G401.6 (cell line): ENCODE measurements around the gene MTFMT.
"Not testable (repeated sequence)": the region's sequence is repeated elsewhere in the genome, so short reads cannot be mapped to it uniquely, and the experiment has no call there.

Experiments
- FAIRE-seq: peaks from 2 replicates; lab custom pipeline; 2012; peaks lifted over from hg19 to GRCh38; lab: Jason Lieb, UNC

Gene MTFMT

DNA sequence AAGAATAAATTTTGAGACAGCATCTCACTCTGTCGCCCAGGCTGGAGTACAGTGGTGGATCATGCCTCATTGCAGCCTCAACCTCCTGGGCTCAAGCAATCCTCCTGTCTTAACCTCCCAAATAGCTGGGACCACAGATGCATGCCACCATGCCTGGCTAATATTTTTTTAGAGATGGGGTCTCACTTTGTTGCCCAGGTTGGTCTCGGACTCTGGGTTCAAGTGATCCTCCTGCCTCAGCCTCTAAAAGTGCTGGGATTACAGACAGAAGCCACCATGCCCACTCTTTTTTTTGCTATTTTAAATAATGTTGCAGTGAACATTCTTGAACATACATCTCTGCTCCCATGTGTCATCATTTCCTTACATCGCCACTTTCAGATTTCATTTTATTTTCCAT is 9.0 kb upstream of the MTFMT start:
- FAIRE-seq: no peak

DNA sequence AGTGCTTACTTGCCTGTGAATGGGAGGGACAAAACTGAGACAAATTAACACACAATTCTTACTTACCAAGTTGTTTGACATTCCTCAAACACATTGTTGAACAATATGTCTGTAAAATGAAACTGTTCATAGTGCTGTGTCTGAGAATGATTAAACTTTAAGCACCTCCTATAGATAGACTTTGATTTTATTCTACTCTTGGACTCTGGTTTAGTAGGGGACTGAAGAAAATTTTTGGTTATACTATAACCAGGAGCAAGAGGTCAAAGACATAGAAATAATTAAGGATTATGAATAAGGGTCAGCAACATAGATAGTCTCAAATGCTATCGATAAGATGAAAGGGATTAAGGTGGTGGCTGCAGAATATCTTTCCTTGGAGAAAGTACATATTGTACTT is 7.9 kb upstream of the MTFMT start:
- FAIRE-seq: no peak

DNA sequence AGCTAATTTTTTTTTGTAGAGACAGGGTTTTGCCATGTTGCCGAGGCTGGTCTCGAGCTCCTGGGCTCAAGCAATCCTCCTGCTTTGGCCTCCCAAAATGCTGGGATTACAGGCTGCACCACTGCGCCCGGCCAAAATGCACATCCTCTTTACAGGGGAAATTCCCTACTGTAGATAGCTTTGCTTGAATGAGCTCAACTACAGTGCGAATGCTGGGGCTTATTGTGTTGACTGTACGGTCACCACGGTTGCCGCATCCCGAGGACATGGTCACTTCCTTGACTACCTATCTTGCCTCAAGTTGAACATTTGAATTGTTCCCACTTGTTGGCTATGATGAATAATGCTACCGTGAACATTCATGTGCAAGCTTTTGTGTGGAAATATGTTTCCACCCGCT is 5.3 kb upstream of the MTFMT start:
- no peak for FAIRE-seq

DNA sequence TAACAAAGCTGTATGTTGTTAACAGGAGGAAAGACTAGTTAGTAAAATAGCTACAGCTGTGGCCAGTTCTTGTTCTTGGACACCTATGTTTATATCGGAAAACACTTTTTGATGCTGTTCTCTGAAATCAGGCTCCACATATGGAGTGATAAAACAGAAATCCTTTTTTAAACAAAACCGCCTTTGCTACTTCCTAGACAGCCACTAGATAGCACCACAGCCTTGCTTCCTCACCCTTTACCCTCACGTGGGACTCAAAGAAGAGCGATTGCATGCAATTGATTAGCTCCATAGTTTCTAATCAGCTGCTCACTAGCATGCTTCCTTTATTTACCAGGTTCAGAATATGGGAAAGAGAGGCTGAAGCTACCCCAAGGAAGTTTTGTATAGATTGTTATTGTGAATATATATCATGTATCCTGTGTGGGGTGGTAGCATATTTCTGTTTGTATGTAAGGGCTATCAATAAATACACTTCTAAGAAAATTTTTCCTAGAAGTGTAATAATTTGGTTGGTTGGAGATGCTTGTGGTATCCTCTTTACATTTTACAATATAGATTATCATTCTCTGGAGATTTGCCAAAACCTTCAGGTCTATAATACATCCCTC is 4.3 kb upstream of the MTFMT start:
- peak; percentile 27 for FAIRE-seq

DNA sequence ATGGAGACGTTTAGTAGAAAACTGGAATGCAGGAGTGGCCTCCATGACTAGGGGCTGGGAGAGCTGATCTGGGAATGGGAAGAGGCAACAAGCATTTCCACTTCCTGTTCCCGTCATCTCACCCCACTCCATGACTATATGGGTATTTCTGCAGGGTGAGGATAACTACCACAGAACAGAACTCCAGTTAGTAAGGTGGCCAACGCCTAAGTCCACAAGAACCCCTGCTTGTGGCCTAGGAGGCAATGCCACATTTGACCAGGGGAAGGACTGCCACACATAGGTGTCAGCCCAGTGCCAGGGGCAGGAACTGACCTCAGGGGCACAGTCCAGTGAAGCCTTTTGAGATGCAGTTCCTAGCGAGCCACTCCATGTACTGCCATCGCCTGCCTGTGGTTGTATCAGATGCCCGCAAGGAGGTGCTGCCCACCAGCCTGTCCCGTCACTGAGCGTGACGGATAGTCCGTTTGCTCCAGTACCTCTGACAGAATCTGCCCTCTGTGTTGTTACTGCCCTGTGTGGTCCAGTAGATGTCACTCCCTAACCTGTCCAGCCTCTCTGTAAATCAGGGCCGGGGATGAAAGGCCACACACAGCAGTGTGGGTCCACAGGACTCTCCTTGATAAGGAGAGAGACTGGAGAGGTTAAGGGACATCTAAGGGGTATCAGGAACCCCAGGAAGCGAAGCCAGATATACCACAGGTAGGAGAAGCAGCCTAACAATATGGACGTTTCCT is 3.5 kb upstream of the MTFMT start:
- FAIRE-seq: no peak

DNA sequence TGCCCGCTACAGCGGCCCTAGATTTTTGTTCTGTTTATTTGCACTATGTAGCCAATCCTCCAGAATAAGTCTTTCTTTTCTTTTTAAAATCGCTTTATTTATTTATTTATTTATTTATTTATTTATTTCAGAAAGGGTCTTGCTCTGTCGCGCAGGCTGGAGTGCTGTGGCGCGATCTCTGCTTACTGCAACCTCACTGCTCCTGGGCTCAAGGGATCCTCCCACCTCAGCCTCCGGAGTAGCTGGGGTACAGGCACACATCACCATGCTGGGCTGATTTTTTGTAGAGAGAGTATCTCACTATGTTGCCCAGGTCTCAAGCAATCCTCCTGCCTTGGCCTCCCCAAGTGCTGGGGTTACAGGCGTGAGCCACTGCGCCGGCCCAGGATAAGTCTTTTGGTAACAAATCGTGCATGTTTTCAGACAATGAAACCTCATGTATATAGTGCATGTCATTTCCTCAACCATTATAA is 333 bp upstream of the MTFMT start:
- FAIRE-seq: no peak

DNA sequence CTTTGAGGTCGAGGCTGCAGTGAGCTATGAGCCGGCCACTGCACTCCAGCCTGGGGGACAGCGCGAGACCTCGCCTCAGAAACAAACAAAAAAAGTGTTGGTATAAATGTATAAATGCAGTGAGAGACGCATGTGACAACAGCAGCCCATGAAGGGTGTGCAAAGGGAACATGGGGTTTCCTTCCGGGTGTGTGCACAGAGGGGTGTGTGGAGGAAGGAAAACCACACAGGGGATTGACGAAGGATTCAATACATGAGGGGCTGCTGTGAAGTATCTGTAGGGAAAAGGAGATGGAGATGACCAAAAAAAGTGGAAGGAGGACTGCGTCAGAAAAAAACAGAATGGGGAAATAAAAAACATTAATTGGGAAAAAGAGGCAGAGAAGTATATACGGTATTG is 1.1 kb downstream of the MTFMT start:
- FAIRE-seq: no peak

DNA sequence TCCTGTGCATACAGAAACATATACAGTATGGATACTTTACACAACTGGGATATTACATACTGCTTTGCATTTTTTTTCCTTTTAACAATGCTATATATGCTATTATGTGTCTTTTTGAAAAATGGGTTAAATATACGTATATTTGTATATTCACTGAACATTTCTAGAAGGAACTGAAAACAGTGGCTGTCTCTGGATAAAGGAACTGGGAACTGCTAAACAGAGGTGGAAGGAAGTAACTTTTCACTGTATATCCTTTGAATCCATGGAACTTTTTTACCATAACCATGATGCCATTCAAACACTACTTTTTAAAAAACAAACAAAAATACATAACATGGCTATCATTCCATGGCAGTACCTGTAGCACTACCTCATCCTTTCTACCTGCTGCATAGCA is 1.8 kb downstream of the MTFMT start:
- FAIRE-seq: no peak

DNA sequence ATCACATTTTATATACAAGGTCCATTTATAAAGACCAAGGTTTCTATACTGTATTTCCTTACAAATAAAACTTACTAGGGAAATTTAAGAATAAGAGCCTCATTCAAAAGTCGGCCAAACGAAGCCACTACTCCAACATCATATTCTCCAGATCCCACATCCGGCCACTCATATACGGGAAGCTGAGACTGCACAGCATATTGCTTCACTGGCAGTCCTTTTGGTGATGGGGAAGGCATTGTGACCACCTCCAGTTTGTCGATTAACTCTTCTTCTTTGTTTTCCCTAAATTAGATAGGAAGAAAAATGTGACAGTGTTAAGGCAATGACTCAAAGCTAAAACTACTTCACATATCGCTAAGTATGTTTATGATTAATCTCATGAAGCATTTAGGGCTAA is 2.7 kb downstream of the MTFMT start:
- no peak for FAIRE-seq

DNA sequence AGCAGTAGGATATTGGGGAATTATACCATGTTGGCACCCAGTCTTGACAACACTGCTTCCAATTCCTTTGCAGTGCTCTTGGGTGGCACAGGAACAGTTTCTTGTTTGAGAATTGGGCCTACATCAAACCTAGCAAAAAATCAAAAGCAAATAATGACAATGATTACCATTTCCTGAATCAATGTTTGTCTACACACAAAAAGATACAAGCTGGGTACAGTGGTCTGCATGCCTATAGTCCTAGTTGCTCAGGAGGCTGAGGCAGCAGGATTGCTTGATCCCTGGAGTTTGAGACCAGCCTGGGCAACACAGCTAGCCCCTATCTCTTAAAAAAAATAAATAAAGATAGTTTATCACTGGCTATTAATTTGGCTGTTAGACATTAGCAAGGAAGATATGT is 8.0 kb downstream of the MTFMT start:
- FAIRE-seq: no peak

DNA sequence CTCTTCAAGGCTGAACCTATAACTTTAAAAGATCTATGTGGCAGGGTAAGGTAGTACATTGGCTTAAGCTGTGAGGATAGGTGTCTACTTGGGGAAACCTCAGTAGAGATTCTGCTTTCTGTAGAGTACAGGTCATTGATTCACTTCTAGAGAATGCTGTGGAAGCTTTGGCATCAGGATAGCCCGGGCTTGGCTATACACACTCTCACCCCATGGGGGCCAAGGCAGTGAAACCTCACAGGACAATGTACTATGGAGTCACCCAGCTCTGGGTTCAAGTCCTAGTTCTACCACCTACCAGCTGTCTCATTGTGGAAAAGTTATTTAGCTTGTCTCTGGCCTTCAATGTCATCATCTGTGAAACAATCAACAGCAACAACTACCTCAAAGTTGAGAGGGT is 9.0 kb downstream of the MTFMT start:
- peak; percentile 36 for FAIRE-seq

DNA sequence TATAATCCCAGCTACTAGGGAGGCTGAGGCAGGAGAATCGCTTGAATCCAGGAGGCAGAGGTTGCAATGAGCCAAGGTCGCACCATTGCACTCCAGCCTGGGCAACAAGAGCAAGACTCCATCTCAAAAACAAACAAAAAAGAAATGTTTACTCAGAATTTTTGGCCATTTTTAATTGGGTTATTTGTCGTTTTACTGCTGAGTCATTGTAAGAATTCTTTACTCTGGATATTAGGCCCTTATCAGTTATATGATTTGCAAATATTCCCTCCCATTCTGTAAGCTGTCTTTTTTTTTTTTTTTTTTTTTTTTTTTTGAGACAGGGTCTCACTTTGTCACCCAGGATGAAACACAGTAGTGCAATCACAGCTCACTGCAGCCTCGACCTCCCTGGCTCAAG is 18.2 kb downstream of the MTFMT start:
- not testable (repeated sequence) for FAIRE-seq

DNA sequence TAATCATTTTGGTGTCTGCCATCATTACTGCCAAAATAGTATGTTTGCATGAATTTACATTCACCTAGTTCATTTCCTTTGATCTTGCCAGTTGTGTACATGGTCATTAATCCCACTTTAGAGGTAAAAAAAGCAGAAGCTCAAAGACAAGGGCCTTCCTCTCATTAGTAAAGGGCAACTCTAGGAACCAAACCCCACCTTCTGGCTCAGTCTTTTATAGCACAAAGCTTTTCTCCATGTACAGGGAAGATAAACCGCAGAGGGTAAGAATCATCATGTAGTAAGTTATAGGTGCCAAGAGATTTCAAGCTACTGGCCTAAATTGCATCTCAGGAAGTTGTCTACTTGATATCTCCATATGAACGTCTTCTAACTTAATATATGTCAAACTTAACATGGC is 20.5 kb downstream of the MTFMT start:
- FAIRE-seq: peak; percentile 53

DNA sequence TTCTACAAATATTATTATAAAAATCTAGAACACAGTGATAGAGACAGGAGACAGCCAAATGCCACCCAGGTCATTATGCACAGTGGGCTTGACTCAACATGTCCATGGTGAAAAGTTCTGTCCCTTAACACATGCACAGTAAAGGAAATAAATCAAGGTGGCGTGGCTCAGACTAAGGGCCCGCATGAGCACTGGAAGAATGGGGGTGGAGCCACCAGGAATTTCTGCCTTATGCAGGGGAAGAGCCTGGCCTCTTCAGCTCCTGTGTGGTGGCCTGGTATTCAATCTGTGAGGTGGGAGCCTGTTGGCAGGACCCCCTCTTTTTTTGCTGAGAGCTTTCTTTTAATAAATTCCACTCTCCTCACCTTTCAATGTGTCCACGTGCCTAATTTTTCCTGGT is 22.6 kb downstream of the MTFMT start:
- FAIRE-seq: no peak

DNA sequence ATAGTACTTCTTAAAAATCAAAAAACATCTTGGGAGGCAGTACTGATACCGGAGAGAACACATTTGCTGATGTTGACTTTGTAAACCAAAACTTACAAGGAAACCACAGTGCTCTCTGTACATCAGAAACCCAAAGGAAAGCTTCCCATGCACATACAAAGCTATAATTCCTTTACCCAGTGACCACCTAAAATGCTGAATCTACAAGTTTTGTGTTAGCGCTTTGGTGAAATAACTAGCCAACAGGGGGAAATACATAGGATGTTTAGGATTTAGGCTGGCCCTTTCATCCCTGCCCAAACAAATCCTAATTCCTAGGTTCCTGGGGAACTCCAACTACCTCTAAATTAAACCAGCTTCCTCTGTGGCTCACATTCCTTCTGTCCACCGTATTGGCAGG is 24.4 kb downstream of the MTFMT start:
- no peak for FAIRE-seq

DNA sequence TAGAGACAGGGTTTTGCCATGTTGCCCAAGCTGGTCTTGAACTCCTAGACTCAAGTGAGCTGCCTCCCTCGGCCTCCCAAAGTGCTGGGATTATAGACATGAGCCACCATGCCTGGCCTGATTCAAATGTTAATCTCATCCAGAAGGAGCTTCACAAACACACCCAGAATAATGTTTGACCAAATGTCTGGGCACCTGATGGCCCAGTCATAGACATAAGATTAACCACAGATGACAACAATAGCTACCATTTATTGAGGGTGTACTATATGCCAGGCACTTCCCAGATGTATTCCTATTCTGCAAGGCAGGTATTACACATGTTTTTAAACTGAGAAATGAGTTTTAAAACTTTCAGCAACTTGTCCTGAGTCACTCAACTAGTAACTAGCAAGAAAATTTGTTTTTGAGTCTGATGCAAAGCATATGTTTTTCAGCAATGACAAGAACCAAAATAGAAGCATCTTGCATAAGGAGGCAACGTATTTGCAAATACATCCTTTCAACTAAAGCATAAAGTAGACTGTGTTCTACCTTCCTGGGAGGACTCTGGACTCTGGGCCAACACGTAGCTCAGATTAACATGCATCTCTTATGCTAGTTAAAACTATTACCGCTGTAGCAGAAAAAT is 31.6 kb downstream of the MTFMT start:
- FAIRE-seq: no peak

DNA sequence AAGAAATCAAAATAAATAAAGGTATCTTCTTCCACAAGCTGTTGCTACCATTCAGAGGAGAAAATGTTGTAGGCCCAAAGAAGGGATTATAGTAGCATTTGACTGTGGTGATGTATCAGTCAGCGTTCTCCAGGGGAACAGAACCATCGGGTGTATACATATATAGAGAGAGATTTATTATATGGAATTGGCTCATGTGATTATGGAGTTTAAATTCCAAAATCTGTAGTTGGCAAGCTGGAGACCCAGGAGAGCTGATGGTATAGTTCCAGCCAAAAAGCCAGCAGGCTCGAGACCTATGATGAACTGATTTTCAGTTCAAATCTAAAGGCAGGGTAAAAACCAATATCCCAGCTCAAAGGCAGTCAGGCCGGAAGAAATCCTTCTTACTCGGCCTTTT is 32.4 kb downstream of the MTFMT start:
- no peak for FAIRE-seq

DNA sequence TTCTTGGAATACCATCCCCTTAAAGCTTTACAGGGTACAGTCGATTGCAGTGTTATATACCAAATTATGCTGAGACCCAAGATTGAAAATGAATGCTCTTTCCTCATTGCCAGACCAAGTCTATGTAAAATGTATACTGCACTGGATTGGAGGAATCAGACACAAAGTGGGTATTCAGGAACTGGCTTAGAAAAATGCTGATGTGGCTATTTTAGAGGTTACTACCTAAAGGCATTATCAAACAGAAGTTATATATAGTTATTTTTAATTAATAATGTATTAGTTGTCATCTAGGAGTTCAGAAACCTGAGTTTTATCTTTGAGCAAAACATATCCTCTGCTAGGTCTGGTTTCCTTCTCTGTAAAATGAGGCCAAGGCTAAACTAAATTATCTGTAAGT is 36.1 kb downstream of the MTFMT start:
- no peak for FAIRE-seq

DNA sequence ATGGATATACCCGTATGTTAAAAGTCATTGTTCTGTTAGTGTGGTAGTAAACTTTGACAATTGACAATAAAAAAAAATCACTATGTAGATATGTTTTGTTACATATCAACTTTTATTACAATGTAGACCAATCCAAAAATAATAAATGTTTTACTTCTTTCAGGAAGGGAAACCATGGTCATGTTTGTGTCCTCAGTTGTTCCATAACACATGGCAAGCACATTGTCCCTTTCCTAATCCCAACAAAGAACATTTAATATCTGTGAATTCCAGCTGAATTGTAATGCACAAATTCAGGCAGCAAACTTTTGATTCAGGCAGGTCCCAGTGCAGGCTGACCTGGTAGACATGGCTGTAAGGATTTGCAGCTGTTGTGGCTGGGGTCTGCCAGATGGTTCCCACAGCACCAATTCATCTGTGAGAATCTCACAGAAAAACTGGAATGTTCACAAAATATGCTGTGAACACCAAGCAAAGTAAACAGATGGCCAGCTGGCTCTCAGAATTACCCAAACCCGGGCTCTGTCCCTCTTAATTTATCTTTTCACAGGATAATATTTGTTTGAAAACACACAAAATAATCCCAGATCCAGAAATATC is 37.8 kb downstream of the MTFMT start:
- FAIRE-seq: no peak

DNA sequence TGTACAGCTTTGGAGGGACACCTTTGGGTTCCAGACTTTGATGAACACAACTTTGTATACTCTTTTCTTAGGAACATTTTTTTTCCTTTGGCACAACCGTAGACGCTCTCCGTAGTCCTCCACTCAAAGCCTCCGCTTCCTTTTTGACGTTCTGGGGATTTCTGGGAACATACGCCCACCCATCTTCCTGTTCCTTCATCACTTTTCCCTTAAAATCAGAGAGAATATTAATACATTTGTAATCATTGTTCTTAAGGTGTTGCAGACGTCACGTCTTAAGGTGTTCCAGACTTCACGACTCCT is 39.3 kb downstream of the MTFMT start:
- no peak for FAIRE-seq

DNA sequence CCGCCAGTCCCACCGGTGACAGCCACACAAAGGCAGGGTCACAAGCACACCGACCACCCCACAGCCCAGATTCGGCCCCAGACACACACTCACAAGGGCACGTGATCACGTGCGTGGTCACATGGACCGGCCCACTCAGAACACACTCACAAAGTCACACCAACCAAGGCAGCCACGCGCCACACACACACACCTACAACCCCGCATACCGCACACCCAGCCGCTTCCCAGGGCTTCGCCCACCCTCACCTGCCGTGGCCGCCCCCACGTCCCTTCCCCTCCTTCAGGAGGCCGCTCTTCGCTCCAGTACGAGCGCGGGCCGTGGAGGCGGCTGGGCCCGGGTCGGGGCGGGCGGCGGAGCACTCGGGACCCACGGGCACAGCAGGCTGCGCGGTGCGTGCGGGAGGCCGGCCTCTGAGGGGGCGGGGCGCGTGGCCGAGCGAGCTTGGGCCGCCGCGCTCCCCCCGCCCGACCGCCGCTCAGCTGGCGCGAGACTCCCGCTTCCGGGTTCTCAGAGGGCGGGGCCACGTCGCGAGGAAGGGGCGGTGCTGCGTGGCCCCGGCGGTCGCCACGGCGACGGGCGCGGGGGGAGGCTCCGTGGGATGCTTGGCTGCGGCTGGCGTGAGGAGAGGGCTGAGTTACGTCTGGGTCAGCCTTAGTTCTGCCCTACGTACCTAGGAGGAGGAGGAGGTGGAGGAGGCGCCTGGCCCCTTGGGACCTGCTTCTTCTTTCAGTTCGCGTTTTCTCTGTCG is 39.8 kb downstream of the MTFMT start, which contains the start of gene SPG21:
Gene SPG21 (minus strand): TSS at position 499 of the 752 bp plus-strand sequence. CDS start 6,345 bp downstream, outside the sequence.
- FAIRE-seq: no peak

DNA sequence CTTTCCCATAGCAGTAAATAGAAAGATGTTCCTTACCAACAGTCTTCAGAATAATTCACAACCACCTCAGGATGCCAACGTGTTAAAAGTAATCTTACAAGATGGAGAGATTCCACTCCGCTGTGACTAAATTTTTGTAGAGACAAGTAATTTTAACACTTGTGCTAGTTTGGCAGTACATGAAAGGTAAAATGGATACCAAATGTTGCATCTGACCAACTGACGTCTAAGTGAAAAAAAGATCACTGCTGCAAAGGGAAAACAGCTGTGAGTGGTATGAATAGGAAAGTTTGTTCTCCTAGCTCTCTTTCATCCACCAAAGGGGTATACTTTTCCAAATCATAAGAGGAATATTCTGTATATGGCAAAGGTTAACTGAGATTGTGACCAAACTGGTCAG is 42.3 kb downstream of the MTFMT start:
- no peak for FAIRE-seq
